ENCODE measurements around the gene HCN4.

DNA sequence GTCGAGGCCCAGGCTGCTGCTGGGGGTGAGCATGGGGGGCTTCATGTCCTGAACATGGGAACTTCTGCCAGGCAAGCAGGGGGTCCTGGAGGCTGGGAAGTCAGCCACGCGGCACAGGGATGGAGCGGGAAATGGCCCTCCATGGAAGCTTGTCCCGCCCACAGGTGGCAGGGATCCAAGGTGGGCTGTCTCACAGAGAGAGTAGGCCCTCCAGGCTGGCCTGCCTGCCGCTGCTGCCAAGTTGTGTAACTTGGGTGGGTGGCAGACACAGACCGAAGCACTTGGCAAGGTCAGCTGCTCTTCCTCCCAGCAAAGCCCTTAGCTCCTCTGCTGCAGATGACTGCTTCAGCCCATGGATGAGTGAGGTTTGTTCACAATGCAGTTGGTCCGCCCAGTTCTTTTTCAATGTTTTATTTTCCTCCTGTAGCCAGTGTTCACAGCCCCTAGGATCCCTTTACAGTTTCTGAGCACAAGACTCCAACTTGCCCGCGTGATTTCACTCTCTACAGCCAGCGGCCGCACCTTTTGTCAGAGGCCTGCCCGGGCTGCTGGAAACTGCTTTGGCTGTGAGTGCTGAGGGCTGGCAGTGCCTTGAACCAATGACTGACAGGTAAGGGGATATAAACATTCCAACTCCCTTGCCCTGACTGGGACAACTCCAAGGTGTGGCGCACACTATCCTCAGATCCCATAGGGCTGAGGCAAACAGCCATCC, 26.7 kb downstream of the HCN4 start:
- TF ChIP-seq CTCF (IDR thresholded peaks at IDR 0.05 in 8 of 11, conservative IDR thresholded peaks at IDR 0.05 in 3 of 11) (no peak), POLR2A (IDR thresholded peaks at IDR 0.05) (no peak), POLR2AphosphoS5 (IDR thresholded peaks at IDR 0.05) (no peak)

All from spleen (tissue), 7 donors.